Keratinocyte (primary cell): ENCODE results near the gene ARTN.

ENCODE experiments used
- EZH2 ChIP-seq: IDR thresholded peaks from one replicate; pipeline ENCODE4 v1.6.1; 2012; ENCODE audit warnings: inconsistent platforms, mild to moderate bottlenecking, low read length, moderate library complexity
- TF ChIP-seq, protein P1 (sequence below), 3 experiments: IDR thresholded peaks in 1 of 3; conservative IDR thresholded peaks in 1 of 3; optimal IDR thresholded peaks in 1 of 3; 2 replicates in 2 of 3; 3 replicates in 1 of 3; pipeline versions ENCODE3 to v1.5.1; 2011; ENCODE audit warnings: low read length in 3 of 3, mild to moderate bottlenecking in 3 of 3, moderate library complexity in 2 of 3, control low read depth in 1 of 3, inconsistent platforms in 1 of 3; ENCODE audit not compliant: insufficient read depth in 2 of 3; ENCODE audit errors: extremely low read depth in 1 of 3

DNA sequence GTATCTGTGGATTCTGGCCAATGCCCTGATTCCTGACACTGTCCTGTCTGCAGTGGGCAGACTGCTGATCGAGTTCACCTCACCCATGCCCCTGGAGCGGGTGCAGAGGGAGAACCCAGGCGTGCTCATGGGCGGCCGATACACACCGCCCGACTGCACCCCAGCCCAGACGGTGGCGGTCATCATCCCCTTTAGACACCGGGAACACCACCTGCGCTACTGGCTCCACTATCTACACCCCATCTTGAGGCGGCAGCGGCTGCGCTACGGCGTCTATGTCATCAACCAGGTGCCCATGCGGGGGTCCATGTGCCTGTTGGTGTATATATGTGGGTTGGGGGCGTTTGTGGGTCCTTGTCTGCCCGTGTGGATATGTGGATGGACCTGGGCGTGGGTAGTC is 48.0 kb downstream of the ARTN start:
- TF ChIP-seq, protein P1, sequence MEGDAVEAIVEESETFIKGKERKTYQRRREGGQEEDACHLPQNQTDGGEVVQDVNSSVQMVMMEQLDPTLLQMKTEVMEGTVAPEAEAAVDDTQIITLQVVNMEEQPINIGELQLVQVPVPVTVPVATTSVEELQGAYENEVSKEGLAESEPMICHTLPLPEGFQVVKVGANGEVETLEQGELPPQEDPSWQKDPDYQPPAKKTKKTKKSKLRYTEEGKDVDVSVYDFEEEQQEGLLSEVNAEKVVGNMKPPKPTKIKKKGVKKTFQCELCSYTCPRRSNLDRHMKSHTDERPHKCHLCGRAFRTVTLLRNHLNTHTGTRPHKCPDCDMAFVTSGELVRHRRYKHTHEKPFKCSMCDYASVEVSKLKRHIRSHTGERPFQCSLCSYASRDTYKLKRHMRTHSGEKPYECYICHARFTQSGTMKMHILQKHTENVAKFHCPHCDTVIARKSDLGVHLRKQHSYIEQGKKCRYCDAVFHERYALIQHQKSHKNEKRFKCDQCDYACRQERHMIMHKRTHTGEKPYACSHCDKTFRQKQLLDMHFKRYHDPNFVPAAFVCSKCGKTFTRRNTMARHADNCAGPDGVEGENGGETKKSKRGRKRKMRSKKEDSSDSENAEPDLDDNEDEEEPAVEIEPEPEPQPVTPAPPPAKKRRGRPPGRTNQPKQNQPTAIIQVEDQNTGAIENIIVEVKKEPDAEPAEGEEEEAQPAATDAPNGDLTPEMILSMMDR (optimal IDR thresholded peaks at IDR 0.05 in 1 of 3, IDR thresholded peaks at IDR 0.05 in 1 of 3, conservative IDR thresholded peaks at IDR 0.05 in 1 of 3; ENCODE audit: extremely low read depth in 1 of 3, insufficient read depth in 2 of 3, low read length in 3 of 3), result no peak
- TF ChIP-seq EZH2, result no peak
